NCI-H82 (cell line): ENCODE data around the gene LDB2.
"Not testable (repeated sequence)": the region's sequence is repeated elsewhere in the genome, so short reads cannot be mapped to it uniquely, and the experiment has no call there.

Source experiments
- DNase-seq: peaks from one replicate; lab custom pipeline; 2025; lab: John Stamatoyannopoulos, UW

LDB2 gene

DNA sequence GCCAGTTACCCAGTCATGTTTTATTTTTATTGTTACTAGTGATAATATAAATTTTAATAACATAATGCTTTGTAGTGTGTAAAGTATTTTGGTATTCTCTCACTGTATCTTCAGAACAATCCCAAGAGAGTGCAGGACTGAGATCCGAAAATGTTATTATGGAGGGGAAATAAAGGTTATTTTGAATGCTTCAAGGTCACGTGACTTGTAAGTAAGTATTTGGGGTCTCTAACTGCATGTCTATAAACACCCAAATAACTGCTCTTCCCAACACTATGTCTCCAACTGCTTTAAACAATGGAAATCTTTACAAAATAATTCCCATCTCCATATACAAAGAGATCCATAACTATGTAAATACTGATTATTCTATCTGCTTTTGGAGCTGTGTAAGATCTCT lies 302.2 kb downstream of the LDB2 start:
- DNase-seq: no peak

- DNase-seq: no peak
These were observed 304.3 kb downstream of the LDB2 start for GRCh38 chr4:16594128-16594527.

- no peak for DNase-seq
These were observed 305.1 kb downstream of the LDB2 start for GRCh38 chr4:16593386-16593785.

- no peak for DNase-seq
These were observed 307.1 kb downstream of the LDB2 start for GRCh38 chr4:16591272-16591826.

GRCh38 chr4:16590797-16591196 lies 307.6 kb downstream of the LDB2 start:
- DNase-seq: peak; percentile 36

DNA sequence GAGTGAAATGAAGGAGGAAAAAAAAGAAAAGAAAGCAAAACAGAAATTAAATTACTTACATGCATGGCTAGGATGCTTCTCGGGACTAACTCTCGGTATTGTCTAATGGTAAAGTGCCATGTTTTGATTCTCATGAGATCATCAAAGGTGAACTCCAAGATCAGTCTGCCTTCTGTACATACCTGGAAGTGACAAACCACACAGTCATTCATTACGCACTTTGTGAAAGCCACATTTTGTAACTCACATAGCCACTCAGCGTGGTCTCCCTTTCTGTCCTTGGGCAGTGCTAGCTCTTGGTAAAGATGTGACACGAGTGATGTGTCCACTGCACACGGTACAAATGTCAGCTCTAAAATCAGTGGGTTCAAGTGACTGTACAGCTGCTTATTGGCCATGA lies 309.8 kb downstream of the LDB2 start:
- DNase-seq: no peak

GRCh38 chr4:16588149-16588548 lies 310.3 kb downstream of the LDB2 start:
- DNase-seq: no peak

DNA sequence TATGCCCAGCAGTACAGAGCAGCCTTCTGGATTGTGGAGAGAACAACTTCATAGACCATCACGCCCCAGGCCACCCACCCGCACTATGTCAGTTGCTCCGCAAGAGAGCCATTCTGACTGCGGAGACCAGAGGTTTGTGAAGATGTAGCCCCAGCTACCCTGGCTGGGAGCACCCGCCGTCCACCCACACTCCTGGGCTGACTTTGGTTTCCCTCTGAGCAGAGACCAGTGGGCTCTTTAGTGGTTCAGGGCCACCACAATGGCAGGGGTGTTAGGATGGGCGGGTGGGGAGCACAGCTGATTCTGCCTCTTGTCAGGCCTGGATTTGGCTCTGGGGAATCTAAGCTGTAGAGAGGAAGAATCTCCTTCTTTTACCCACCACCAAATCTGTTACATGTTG lies 313.4 kb downstream of the LDB2 start:
- no peak for DNase-seq

DNA sequence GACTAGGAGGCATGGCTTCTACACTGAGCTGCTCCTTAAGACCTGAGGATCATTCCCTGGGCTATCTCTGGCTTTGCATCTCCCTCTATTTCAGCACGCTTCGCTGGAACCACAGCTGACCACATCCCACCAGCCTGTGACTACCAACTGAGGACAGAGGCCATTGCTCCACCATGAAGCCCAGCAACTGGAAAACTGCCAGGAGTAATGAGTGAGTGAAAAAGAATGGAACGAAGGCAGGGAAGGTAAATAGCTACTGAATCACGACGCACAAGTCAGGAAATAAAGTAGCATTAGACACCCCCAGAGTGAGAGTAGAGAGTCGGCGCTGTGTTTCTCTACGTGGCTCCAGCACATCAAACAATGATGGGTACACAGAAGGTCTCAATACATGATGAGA lies 314.7 kb downstream of the LDB2 start:
- no peak for DNase-seq

GRCh38 chr4:16582526-16582925 lies 315.9 kb downstream of the LDB2 start:
- DNase-seq: peak; percentile 22

DNA sequence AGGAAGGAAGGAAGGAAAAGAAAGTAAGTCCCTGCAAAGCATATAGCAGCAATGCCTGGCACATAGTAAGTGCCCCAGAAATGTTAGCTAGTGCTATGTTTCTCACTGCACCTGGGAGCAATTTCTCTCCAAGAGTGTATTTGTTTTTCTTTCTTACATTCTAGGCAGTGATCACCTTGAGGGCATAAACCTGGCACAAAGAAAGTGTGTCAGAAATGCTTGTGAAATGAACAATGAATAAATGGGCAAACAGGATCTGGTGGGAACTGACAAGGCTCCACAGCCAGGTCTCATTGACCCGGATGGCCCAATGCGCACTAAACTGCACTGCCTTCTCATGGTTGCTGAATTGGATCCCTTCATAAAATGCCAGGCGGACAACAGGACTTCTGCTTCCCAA lies 316.4 kb downstream of the LDB2 start:
- DNase-seq: no peak

DNA sequence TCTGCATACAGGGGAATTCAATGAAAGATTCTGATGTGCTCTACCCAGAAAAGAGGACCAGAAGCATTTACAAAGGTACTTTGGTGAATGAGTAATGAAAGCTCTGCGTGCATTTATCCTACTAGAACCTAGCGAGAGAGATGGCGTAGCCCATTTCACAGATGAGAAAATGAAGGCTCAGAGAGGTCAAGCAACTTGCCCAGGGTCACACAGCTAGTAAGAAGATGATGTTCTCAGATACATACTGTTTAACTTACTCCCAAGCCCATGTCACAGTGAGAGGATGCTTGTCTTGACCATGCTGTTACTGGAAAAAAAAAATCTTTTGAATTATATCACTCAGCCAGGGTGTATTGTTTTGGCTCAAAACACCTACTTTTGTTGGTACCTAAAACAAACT lies 317.3 kb downstream of the LDB2 start:
- no peak for DNase-seq

DNA sequence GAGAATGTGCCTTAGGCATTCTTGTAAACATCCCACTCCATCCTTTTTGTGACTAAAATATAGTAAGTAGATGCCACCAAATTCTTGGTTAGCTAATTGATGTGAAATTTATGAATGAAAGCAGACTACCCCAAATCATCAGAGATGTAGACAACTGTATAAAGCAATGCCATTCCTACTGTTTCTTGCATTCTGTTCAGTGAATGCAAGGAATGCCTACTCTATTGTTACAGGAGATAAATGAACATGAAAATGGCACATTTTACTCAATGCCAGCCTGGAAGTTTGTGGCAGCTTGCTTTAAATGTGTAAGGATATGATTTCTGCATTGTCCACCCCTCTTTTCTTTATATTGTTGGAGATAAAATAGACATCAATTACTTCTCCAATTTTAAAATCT lies 317.9 kb downstream of the LDB2 start:
- no peak for DNase-seq

DNA sequence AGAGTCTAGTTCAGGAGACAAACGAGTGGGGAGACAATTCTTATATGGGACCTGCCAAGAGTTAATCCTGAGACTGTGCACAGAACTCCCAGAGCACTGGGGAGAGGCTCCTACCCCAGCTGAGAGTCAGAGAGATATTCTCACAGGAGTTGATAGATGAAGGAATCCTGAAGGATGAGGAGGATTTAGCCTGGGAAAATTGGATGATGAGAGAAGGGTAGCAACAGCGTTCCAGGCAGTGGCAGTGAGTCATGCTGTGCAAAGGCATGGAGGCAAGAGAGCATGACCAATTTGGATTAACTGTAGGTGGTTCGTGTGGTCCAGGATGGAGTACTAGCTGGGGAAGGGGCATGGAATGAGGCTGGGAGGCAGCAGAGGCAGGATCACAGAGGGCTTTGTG lies 318.6 kb downstream of the LDB2 start:
- DNase-seq: peak; percentile 50

GRCh38 chr4:16577177-16577576 lies 321.3 kb downstream of the LDB2 start:
- no peak for DNase-seq

DNA sequence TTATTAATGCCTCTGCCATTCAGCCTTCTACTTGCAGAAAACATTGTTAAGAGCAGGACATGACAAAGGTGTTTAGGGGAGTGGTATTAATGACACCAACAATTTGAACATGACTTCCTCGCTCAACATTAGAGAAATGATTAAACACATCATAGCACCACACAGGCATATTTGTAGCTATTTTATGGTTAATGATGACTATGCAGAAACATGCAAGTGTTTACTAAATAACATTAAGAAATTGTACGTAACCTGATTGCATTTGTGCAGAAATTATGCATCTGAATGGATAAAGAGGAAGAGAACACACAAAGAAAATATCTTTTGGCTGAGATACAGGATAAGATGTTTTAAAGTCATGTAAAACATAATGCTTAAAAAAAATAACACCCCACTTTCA lies 323.5 kb downstream of the LDB2 start:
- no peak for DNase-seq

- DNase-seq: no peak
These were observed 324.7 kb downstream of the LDB2 start for GRCh38 chr4:16573739-16574138.

- no peak for DNase-seq
These were observed 325.2 kb downstream of the LDB2 start for GRCh38 chr4:16573206-16573605.

DNA sequence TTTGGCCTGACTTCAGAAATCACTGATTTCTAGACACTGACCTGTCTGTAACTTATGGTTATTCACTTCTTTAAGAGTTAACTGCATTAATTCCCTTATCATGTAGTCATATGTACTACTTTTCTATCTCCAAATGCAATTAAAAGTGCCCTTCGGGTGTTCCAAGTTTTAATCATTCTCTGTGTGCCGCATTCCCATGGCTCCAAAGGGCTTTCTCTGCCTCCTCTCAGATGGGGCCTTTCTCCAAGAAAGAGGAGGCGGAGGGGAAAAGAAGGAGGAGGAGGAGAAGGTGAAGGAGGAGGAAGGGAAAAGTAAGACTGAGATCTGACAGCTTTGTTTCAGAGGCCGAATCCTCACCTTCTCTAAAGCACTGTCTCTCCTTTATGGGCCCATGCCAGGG lies 325.8 kb downstream of the LDB2 start:
- DNase-seq: no peak

- DNase-seq: no peak
These were observed 326.3 kb downstream of the LDB2 start for GRCh38 chr4:16572161-16572560.

DNA sequence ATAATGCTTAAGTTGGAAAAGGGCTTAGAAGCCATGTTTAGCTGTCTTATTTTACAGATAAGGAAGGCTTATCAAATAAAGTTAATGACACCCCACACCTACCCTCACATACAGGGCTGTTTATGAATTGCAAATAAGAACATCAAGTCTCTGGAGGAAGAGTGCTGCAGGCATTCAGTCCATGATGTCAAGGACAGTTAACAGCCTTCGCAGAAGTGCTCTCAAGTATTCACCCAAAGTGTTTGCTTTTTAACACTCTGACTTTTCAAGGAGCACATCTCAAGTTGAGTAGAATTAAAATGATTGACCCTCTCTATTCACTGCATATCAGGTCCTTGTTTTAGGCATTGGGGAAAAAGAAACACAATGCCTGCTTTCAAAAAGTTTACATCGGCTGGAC lies 328.7 kb downstream of the LDB2 start:
- DNase-seq: no peak

DNA sequence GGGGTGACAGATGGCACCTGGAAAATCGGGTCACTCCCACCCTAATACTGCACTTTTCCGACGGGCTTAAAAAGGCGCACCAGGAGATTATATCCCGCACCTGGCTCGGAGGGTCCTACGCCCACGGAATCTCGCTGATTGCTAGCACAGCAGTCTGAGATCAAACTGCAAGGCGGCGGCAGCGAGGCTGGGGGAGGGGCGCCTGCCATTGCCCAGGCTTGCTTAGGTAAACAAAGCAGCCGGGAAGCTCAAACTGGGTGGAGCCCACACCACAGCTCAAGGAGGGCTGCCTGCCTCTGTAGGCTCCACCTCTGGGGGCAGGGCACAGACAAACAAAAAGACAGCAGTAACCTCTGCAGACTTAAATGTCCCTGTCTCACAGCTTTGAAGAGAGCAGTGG lies 341.1 kb downstream of the LDB2 start:
- not testable (repeated sequence) for DNase-seq

- DNase-seq: no peak
These were observed 343.3 kb downstream of the LDB2 start for GRCh38 chr4:16555156-16555555.

- no peak for DNase-seq
These were observed 347.9 kb downstream of the LDB2 start for GRCh38 chr4:16550531-16550930.

- no peak for DNase-seq
These were observed 352.8 kb downstream of the LDB2 start for GRCh38 chr4:16545656-16546055.
